ENCODE data around the gene ZBTB44.

DNA sequence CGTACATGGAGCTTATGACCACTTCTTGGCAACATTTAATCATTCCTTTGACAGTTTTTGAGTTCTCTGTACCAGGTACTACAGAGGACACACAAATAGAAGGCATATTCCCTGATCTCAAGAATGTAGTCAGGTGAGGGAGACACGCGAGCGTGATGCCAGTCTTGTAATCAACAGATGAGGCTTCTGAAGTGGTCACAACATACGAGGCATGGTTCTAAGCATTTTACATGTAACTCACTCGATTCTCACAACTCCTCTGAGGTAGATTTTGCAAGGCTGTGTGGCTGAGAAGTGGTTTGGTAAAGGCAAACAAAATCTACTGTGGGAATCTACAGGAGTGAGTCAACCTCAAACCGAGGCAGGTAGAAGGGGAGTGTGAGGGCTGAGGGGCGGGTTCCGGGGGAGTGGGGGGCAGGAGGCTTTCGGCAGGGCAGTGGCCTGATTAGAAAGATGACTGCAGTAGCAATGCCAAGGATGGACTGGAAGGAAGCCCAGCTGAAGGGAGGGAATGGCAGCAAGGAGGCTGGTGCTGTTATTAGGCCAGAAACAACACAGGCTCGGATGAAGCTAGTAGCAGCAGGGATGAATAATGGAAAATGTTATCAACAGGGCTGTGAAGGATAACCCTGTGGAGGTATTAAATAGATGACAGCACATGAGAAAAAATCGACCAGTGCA lies 91.3 kb downstream of the ZBTB44 start:
- TF ChIP-seq, protein P1, sequence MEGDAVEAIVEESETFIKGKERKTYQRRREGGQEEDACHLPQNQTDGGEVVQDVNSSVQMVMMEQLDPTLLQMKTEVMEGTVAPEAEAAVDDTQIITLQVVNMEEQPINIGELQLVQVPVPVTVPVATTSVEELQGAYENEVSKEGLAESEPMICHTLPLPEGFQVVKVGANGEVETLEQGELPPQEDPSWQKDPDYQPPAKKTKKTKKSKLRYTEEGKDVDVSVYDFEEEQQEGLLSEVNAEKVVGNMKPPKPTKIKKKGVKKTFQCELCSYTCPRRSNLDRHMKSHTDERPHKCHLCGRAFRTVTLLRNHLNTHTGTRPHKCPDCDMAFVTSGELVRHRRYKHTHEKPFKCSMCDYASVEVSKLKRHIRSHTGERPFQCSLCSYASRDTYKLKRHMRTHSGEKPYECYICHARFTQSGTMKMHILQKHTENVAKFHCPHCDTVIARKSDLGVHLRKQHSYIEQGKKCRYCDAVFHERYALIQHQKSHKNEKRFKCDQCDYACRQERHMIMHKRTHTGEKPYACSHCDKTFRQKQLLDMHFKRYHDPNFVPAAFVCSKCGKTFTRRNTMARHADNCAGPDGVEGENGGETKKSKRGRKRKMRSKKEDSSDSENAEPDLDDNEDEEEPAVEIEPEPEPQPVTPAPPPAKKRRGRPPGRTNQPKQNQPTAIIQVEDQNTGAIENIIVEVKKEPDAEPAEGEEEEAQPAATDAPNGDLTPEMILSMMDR (IDR thresholded peaks at IDR 0.05) = no peak
- TF ChIP-seq EZH2phosphoT487 (IDR thresholded peaks at IDR 0.05) = no peak
- TF ChIP-seq EZH2 (IDR thresholded peaks at IDR 0.05) = no peak

Measured in neural progenitor cell (in vitro differentiated cells).